BJ (cell line): ENCODE data around the gene MYH11. TPM values are rescaled to one million over a fixed set of nuclear protein-coding genes. Genes with fewer than 3 reads are reported as not detected.
A peak's percentile ranks its signal among the peaks of the same experiment; 100 is the strongest.

Experiments
- CTCF ChIA-PET: fragments of 350-600 bp; formaldehyde crosslinking; extraction: SDS; loops from one replicate; lab custom pipeline; 2021; ENCODE audit warnings: antibody characterized with exemption, inconsistent platforms; lab: Yijun Ruan, JAX
- POLR2A ChIA-PET: fragments of 300-600 bp; sonication (Branson Sonifier 250); formaldehyde crosslinking; extraction: SDS; loops from one replicate; lab custom pipeline; 2021; ENCODE audit warnings: antibody characterized with exemption; lab: Charles Lee
- DNase-seq: peaks from one replicate; pipeline ENCODE4 v3.0.0-alpha.2; 2011; ENCODE audit warnings: low read depth
- H3K27me3 ChIP-seq: 2 replicates; pipeline ENCODE4 v1.6.0; 2011; ENCODE audit warnings: low read length; ENCODE audit not compliant: control insufficient read depth, insufficient read depth
- H3K36me3 ChIP-seq: 2 replicates; pipeline ENCODE4 v1.5.1; 2011; ENCODE audit warnings: low read length; ENCODE audit not compliant: control insufficient read depth, insufficient read depth
- H3K4me3 ChIP-seq: 2 replicates; pipeline ENCODE4 v1.5.1; 2011; ENCODE audit warnings: low read depth, mild to moderate bottlenecking, control low read depth, low read length
- CTCF ChIP-seq: IDR thresholded peaks from 2 replicates; pipeline ENCODE4 v1.5.1; 2011; ENCODE audit warnings: low read depth, mild to moderate bottlenecking, control low read depth, inconsistent platforms, low read length, moderate library complexity; ENCODE audit not compliant: insufficient read depth
- polyA plus RNA-seq: library from polyadenylated mRNA; depleted of rRNA; stranded (reverse); fragments of >200 nt; gene quantifications from 2 replicates; pipeline ENCODE4 v1.2.3, GENCODE V29; 2011

The MYH11 gene
- polyA plus RNA-seq, 1 experiment = 0.27 TPM

DNA sequence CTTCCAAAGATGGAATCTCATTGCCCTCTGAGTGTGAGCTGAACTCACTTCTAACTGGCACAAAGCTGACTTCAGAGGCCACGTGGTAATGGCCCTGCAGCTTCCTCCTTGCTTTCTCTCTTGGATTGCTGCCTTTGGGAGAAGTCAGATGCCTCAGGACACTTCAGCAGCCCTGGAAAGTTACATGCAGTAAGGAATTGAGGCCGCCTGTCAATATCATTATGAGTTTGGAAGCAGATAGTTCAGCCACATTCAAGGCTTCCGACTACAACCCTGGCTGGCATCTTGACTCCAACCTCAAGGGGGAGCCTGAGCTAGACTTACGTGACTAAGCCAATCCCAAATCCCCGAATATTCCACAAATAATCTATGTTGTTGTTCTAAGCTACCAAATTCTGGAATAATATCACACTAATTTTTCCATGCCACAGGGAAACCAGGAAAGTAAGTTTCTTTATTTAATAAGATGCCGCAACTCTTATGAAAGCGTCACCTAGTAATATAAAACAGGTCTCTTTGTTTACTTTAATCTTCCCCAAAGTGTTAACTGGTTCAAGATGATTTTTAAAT is 18.0 kb upstream of the MYH11 start:
- POLR2A ChIA-PET = interaction anchor here (0.5 to 0.7 kb wide), 2 partner anchors 11 to 150 kb away, joined by 3 to 5 read pairs; no protein-coding TSS in a partner anchor
- Histone ChIP-seq H3K27me3 (no peaks in the 10 kb centered on the region), H3K36me3 (peaks cover 2% of the 10 kb centered on the region; the same call in 1 of the 2 replicates), H3K4me3 (no peak overlapping the region)
- TF ChIP-seq CTCF = peak; percentile 87
- DNase-seq = no peak
- CTCF ChIA-PET = interaction anchor here (0.6 to 3.6 kb wide), 37 partner anchors 9 to 264 kb away, joined by 3 to 18 read pairs (median 4); partner anchors contain the start of gene CEP20

- no peak for TF ChIP-seq CTCF
- DNase-seq = no peak
- CTCF ChIA-PET = interaction anchor here (0.9 to 3.6 kb wide), 13 partner anchors 15 to 265 kb away, joined by 3 to 18 read pairs (median 6); partner anchors contain the start of gene CEP20
- Histone ChIP-seq H3K27me3 (no peaks in the 10 kb centered on the region), H3K36me3 (peaks cover 2% of the 10 kb centered on the region; the same call in 1 of the 2 replicates), H3K4me3 (no peak overlapping the region)
- POLR2A ChIA-PET = interaction anchor here (0.6 kb wide), 1 partner anchor 94 kb away, joined by 5 read pairs; no protein-coding TSS in a partner anchor
Observed at GRCh38 chr16:15873737-15874136, 16.9 kb upstream of the MYH11 start.

- Histone ChIP-seq H3K4me3 (no peak overlapping the region), H3K27me3 (no peaks in the 10 kb centered on the region), H3K36me3 (peaks cover 2% of the 10 kb centered on the region; the same call in 1 of the 2 replicates)
- POLR2A ChIA-PET = interaction anchor here (0.6 kb wide), 1 partner anchor 94 kb away, joined by 5 read pairs; no protein-coding TSS in a partner anchor
- TF ChIP-seq CTCF = no peak
- CTCF ChIA-PET = interaction anchor here (1.7 to 3.6 kb wide), 4 partner anchors 135 to 266 kb away, joined by 4 to 17 read pairs (median 10); no protein-coding TSS in a partner anchor
- no peak for DNase-seq
Observed at GRCh38 chr16:15873301-15873700, 16.5 kb upstream of the MYH11 start.

DNA sequence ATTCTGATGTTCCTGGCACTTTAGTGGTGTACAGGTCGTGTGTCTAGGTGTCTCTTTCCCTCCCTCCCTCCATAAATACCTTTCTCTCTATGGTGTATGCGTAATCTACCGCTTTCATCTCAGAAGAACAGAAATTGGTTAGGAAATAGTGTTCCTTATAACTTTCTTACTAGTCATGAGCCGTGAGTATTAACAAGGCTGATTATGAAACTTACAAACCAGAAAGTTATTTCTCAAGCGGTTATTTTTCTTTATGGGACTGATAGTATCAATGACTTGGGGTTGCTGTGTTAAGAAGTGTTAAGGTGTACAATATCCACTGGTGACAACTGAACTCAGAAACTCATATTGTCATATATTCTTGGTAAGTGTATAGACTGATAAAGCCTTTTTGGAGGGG is 13.2 kb upstream of the MYH11 start:
- H3K4me3 ChIP-seq = no peak overlapping the region
- TF ChIP-seq CTCF = no peak
- no peaks in the 10 kb centered on the region for H3K27me3 ChIP-seq
- ChIA-PET POLR2A (no interaction called here), CTCF (no interaction called here)
- no peak for DNase-seq
- peaks cover 2% of the 10 kb centered on the region; the same call in 1 of the 2 replicates for H3K36me3 ChIP-seq

DNA sequence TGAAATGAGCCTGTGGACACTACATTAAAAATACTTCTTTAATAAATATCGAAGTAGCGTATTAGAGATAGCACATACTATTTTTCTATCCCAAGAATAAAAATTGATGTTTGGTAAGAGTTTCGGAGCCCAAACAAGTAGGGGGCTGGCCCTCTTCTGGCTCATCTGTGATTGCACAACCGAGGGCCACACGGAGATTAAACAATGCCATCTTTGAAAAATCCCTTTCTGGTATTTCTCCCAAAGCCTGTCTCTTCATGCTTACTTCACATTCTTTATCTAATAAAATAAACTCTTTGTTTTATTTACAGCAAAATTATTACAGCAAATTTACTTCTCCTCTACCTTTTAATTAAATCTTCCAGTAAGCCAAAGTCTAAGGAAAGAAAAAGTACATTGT is 9.6 kb upstream of the MYH11 start:
- POLR2A ChIA-PET = no interaction called here
- H3K4me3 ChIP-seq = no peak overlapping the region
- H3K36me3 ChIP-seq = peaks cover 2% of the 10 kb centered on the region; the same call in 1 of the 2 replicates
- no peak for DNase-seq
- no peak for TF ChIP-seq CTCF
- H3K27me3 ChIP-seq = no peaks in the 10 kb centered on the region
- CTCF ChIA-PET = interaction anchor here (0.6 kb wide), 1 partner anchor 9 kb away, joined by 4 read pairs; no protein-coding TSS in a partner anchor
